Lung microvascular endothelial cell (primary cell): ENCODE results near the gene C4BPB. TPM values are rescaled to one million over a fixed set of nuclear protein-coding genes. Genes with fewer than 3 reads are reported as not detected.

Experiments used
- DNase-seq, 2 donors: peaks; one replicate each; pipeline versions ENCODE4 v3.0.0 to v3.0.0-alpha.2; 2010; ENCODE audit warnings: low read depth in 2 of 2
- total RNA-seq: library from RNA; depleted of rRNA; stranded (reverse); fragments of >200 nt; gene quantifications from 2 replicates; pipeline ENCODE4 v1.2.1, GENCODE V29; 2014

The C4BPB gene
- total RNA-seq, 1 donor from 2014 or later = not detected

DNA sequence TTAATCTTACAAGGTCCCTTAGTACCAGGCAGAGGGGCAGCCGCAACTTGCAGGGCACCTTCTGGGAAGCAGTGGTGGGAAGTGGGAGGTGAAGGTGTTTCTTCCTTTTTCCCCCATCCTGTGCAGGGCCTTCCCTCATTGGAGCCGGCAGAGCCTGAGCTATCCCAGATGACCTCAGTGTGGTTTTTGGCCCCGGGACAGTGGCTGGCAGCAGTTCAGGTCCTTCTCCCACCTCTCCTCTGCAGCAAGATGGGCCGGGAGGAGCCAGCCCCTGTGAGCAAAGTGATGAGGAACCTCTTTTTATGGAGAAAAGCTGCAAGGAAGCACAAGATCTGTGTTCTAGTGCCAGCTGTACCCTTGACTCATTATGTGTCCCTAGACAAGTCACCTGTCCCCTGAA is 28.8 kb upstream of the C4BPB start:
- no peak for DNase-seq

DNA sequence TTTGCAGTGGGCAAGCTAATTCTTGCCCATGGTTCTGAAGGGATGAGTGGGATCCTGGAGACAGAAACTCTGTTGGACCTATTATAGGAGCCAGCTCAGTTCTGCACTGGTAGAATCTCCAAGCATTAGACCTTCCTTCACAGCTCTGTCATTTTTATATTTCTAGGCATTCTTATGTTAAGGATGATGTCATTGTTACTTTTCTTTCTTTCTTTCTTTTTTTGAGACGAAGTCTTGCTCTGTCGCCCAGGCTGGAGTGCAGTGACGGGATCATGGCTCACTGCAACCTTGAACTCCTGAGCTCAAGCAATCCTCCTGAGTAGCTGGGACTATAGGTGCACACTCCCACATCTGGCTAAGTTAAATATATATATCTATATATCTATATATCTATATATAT is 28.1 kb upstream of the C4BPB start:
- DNase-seq = no peak

DNA sequence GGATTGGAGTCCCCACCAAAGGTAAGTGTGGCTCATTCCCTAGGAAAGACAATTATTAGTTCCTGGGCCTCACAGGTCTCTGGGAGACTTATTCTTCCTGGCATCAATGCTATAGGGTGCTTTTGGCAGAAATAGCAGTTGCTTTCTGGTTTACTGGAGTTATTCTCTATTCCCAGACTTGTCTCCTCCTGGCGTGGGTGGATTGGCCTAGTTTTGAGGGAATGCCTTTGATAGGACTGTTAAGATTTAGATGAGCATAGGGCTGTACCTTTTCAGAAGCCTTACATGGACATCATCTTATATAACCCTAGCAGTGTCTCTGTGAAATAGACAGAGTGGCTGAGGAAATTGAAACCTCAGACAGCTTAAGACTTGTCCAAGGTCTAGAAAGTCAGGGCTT is 26.6 kb upstream of the C4BPB start:
- DNase-seq = no peak

DNA sequence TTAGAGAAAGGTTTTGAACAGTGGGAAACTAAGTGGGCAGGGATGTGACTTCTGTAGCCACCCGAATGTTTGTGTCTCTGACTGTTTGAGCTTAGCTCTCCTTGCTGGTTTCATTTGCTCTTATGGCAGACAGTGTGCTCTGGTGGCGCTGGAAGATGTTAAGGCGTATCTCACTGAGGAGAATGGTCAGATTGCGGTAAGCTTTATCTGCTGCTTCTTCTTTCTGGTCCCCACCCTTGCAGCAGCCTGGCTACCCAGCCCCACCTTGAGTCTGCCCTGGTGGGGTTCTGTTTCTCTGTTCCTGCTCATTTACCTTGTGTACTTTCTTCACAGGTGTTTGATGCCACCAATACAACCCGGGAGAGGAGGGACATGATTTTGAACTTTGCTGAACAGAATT is 25.6 kb upstream of the C4BPB start:
- DNase-seq = no peak

- no peak for DNase-seq
Observed at GRCh38 chr1:207064561-207064960, 24.1 kb upstream of the C4BPB start.

- DNase-seq = no peak
Observed at GRCh38 chr1:207067185-207067584, 21.5 kb upstream of the C4BPB start.

- no peak for DNase-seq
Observed at GRCh38 chr1:207067665-207068064, 21.0 kb upstream of the C4BPB start.

DNA sequence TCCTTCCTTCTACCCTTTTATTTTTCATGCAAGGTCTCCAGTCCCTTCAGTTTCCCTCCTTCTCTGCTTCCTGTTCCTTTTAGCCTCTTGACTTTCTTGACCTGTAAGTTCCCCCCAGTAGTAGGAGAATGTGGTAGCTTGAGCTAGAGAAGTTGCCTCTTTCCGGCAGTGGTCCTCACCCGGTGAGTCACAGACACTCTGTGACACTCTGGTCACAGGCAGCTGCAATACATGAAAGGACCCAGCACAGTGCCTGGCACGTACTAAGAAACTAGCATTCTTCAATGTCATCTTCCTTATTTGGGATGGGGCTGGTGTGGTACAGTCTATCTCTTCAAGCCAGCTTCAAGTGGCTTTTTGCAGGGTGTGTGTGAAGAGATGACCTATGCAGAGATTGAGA is 19.6 kb upstream of the C4BPB start:
- DNase-seq = no peak

GRCh38 chr1:207069858-207070506 is 18.7 kb upstream of the C4BPB start:
- DNase-seq = no peak

DNA sequence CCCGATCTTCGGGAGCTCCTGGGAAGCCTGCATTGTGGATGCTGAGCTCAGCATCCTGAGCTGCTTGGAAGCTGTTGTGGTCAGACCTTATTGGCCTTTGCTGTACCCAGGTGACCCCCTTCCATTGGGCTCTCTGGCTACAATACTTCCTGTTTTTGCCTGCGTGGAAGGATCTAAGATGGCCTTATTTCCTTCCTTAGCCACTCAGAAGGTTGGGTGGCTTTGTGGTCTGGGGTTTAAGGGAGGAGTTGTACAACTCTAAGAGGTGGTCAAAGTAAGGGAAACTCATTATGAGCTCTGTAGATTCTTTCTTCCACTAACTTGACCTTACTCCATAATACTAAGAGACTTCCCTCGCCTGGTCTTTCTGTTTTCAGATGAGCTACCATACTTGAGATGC is 17.8 kb upstream of the C4BPB start:
- DNase-seq = no peak

DNA sequence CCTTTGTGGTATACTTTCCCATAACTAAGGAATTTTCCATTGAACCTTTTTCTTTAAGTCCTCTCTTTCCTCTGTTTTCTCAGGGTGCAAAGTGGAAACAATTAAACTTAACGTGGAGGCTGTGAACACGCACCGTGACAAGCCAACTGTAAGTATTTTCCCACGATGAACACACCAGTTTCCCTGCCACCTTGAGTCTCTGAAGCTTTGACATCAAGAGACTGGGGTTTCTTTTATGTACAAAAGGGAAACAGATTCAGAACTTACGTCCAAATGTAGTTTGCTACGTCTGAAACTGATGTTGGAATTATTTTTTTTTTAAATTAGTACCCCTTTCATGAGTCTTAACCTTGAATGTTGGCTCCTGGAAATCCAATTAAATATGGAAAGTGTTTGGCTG is 17.2 kb upstream of the C4BPB start:
- no peak for DNase-seq

- DNase-seq = no peak
Observed at GRCh38 chr1:207072233-207072632, 16.4 kb upstream of the C4BPB start.

- no peak for DNase-seq
Observed at GRCh38 chr1:207073906-207074820, 14.5 kb upstream of the C4BPB start.

GRCh38 chr1:207076181-207076955 is 12.3 kb upstream of the C4BPB start:
- DNase-seq = no peak

DNA sequence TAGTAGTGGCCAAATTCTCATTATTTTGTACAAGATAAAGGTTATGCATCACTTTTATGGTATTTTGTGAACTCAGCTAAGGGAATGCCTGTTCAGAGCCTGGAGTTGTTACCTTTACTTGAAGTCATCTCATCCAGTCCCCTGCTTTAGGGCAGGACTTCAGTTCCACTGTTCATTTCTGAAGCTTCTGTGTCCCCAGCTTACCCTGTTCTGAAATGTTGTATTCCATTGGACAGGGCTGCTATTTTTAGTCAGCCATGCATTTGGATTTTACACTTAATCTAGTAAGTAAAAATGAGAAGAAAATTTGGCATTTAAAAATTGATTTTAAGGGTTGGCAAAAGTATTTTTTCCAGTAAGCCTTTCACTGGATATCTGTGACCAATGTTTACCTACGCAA is 11.6 kb upstream of the C4BPB start:
- no peak for DNase-seq

GRCh38 chr1:207077470-207078377 is 10.9 kb upstream of the C4BPB start:
- DNase-seq = peak; percentile 74 to 78

DNA sequence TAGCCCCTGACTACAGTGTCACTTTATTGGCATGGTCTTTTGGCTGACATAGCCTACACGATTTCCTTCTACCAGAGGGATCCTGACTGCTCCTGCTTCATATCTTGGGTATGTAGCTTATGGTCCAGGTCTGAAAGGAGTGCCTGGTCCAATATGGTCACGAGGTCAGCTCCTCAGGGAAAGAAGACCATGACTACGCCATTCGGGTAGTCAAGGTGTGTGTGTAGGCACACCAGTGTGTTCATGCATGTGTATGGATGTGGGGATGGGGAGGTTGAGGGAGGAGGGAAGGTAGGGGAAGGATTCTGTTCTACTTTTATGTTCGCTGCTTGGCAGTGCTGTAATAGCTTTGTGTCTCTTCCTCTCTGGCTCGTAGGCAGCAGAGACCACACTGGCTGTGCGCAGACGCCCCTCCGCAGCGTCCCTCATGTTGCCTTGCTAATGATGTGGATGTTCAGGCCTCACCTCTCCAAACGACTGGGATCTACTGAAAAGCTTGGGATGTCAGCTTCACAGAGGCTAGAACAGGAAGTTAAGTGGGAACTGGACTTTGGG is 10.0 kb upstream of the C4BPB start:
- DNase-seq = no peak

GRCh38 chr1:207079706-207080241 is 8.9 kb upstream of the C4BPB start:
- DNase-seq = no peak

GRCh38 chr1:207081088-207081487 is 7.6 kb upstream of the C4BPB start:
- DNase-seq = no peak

GRCh38 chr1:207081806-207082205 is 6.9 kb upstream of the C4BPB start:
- DNase-seq = no peak

GRCh38 chr1:207084232-207084631 is 4.4 kb upstream of the C4BPB start:
- DNase-seq = no peak
